Stimulated activated CD4-positive, alpha-beta T cell treated with anti-CD3 and anti-CD28 coated beads, Interleukin-1b, Interleukin-23, amount 100 ng/mL, for 48 hours (primary cell): ENCODE measurements around the gene VPS4B.

ENCODE experiments used
- DNase-seq: peaks from one replicate; pipeline ENCODE4 v3.0.0-alpha.2; 2020

The VPS4B gene

GRCh38 chr18:63427558-63427957, 5.3 kb upstream of the VPS4B start:
- DNase-seq, result no peak

GRCh38 chr18:63422864-63423304, 608 bp upstream of the VPS4B start:
- DNase-seq, result no peak

GRCh38 chr18:63421514-63421913, 762 bp downstream of the VPS4B start:
- no peak for DNase-seq

GRCh38 chr18:63412953-63413352, 9.3 kb downstream of the VPS4B start:
- DNase-seq, result no peak

GRCh38 chr18:63410792-63411191, 11.5 kb downstream of the VPS4B start:
- DNase-seq, result no peak

- DNase-seq, result no peak
Observed at GRCh38 chr18:63409301-63409700, 13.0 kb downstream of the VPS4B start.

- no peak for DNase-seq
Observed at GRCh38 chr18:63407734-63408133, 14.5 kb downstream of the VPS4B start.

GRCh38 chr18:63405986-63406385, 16.3 kb downstream of the VPS4B start:
- DNase-seq, result no peak

- no peak for DNase-seq
Observed at GRCh38 chr18:63402246-63403162, 19.8 kb downstream of the VPS4B start.

- DNase-seq, result no peak
Observed at GRCh38 chr18:63399300-63399699, 23.0 kb downstream of the VPS4B start.

- DNase-seq, result no peak
Observed at GRCh38 chr18:63397349-63397748, 24.9 kb downstream of the VPS4B start.

- DNase-seq, result no peak
Observed at GRCh38 chr18:63395503-63395902, 26.8 kb downstream of the VPS4B start.

- DNase-seq, result no peak
Observed at GRCh38 chr18:63394954-63395353, 27.3 kb downstream of the VPS4B start.

GRCh38 chr18:63387861-63388260, 34.4 kb downstream of the VPS4B start:
- DNase-seq, result no peak

- no peak for DNase-seq
Observed at GRCh38 chr18:63382843-63383242, 39.4 kb downstream of the VPS4B start.

- no peak for DNase-seq
Observed at GRCh38 chr18:63379639-63379962, 42.7 kb downstream of the VPS4B start.

GRCh38 chr18:63378919-63379638, 43.2 kb downstream of the VPS4B start:
- no peak for DNase-seq

GRCh38 chr18:63377275-63377980, 44.8 kb downstream of the VPS4B start:
- DNase-seq, result no peak

GRCh38 chr18:63376538-63376937, 45.7 kb downstream of the VPS4B start:
- DNase-seq, result no peak

GRCh38 chr18:63374540-63374939, 47.7 kb downstream of the VPS4B start:
- no peak for DNase-seq

GRCh38 chr18:63373161-63373560, 49.1 kb downstream of the VPS4B start:
- DNase-seq, result no peak

- DNase-seq, result no peak
Observed at GRCh38 chr18:63368611-63369010, 53.7 kb downstream of the VPS4B start.
